ENCODE data around the gene PARD3. TPM values are rescaled to one million over a fixed set of nuclear protein-coding genes. Genes with fewer than 3 reads are reported as not detected.

PARD3 gene
- total RNA-seq, 1 donor from 2014 or later: 39.6 TPM

- DNase-seq (ENCODE audit: low spot score): no peak
Measured at GRCh38 chr10:34824870-34825269, 9.8 kb upstream of the PARD3 start.

GRCh38 chr10:34821587-34822585 is 6.8 kb upstream of the PARD3 start:
- DNase-seq (ENCODE audit: low spot score): no peak

GRCh38 chr10:34817586-34817985 is 2.5 kb upstream of the PARD3 start:
- DNase-seq (ENCODE audit: low spot score): no peak

- DNase-seq (ENCODE audit: low spot score): no peak
Measured at GRCh38 chr10:34817054-34817453, 2.0 kb upstream of the PARD3 start.

- no peak for DNase-seq (ENCODE audit: low spot score)
Measured at GRCh38 chr10:34816501-34817002, 1.5 kb upstream of the PARD3 start.

GRCh38 chr10:34816085-34816496 is 995 bp upstream of the PARD3 start:
- DNase-seq (ENCODE audit: low spot score): no peak

GRCh38 chr10:34814913-34815184 is 247 bp downstream of the PARD3 start:
- DNase-seq (ENCODE audit: low spot score): no peak

- peak; percentile 29 for DNase-seq (ENCODE audit: low spot score)
Measured at GRCh38 chr10:34814223-34814912, 728 bp downstream of the PARD3 start.

- no peak for DNase-seq (ENCODE audit: low spot score)
Measured at GRCh38 chr10:34813626-34814222, 1.4 kb downstream of the PARD3 start.

GRCh38 chr10:34812771-34813170 is 2.3 kb downstream of the PARD3 start:
- DNase-seq (ENCODE audit: low spot score): no peak

GRCh38 chr10:34811968-34812514 is 3.1 kb downstream of the PARD3 start:
- no peak for DNase-seq (ENCODE audit: low spot score)

- DNase-seq (ENCODE audit: low spot score): no peak
Measured at GRCh38 chr10:34811126-34811967, 3.7 kb downstream of the PARD3 start.

GRCh38 chr10:34809796-34810195 is 5.3 kb downstream of the PARD3 start:
- no peak for DNase-seq (ENCODE audit: low spot score)

GRCh38 chr10:34808801-34809745 is 6.0 kb downstream of the PARD3 start:
- DNase-seq (ENCODE audit: low spot score): no peak

GRCh38 chr10:34808336-34808735 is 6.8 kb downstream of the PARD3 start:
- DNase-seq (ENCODE audit: low spot score): no peak

- no peak for DNase-seq (ENCODE audit: low spot score)
Measured at GRCh38 chr10:34804306-34804705, 10.8 kb downstream of the PARD3 start.

GRCh38 chr10:34802692-34803091 is 12.4 kb downstream of the PARD3 start:
- no peak for DNase-seq (ENCODE audit: low spot score)

- DNase-seq (ENCODE audit: low spot score): peak; percentile 45
Measured at GRCh38 chr10:34801097-34801733, 13.9 kb downstream of the PARD3 start.

- no peak for DNase-seq (ENCODE audit: low spot score)
Measured at GRCh38 chr10:34800624-34801023, 14.5 kb downstream of the PARD3 start.

GRCh38 chr10:34798654-34799053 is 16.4 kb downstream of the PARD3 start:
- DNase-seq (ENCODE audit: low spot score): no peak

Data from mucosa of gallbladder (tissue), 1 donor.